Mammary epithelial cell (primary cell): ENCODE measurements around the gene AMMECR1L.

Experiments
- EZH2 ChIP-seq: IDR thresholded peaks from 2 replicates; pipeline ENCODE4 v1.6.1; 2012; ENCODE audit warnings: low read length, inconsistent platforms, borderline replicate concordance
- TF ChIP-seq, protein P1 (sequence below), 2 donors: IDR thresholded peaks in 1 of 2; conservative IDR thresholded peaks in 1 of 2; 2 replicates each; pipeline ENCODE4 v1.5.1; 2011 to 2012; ENCODE audit warnings: inconsistent platforms in 2 of 2, low read length in 2 of 2, mild to moderate bottlenecking in 2 of 2, control low read depth in 1 of 2, low read depth in 1 of 2; ENCODE audit not compliant: insufficient read depth in 1 of 2; ENCODE audit errors: extremely low read depth in 1 of 2

- TF ChIP-seq EZH2, result no peak
- TF ChIP-seq, protein P1, sequence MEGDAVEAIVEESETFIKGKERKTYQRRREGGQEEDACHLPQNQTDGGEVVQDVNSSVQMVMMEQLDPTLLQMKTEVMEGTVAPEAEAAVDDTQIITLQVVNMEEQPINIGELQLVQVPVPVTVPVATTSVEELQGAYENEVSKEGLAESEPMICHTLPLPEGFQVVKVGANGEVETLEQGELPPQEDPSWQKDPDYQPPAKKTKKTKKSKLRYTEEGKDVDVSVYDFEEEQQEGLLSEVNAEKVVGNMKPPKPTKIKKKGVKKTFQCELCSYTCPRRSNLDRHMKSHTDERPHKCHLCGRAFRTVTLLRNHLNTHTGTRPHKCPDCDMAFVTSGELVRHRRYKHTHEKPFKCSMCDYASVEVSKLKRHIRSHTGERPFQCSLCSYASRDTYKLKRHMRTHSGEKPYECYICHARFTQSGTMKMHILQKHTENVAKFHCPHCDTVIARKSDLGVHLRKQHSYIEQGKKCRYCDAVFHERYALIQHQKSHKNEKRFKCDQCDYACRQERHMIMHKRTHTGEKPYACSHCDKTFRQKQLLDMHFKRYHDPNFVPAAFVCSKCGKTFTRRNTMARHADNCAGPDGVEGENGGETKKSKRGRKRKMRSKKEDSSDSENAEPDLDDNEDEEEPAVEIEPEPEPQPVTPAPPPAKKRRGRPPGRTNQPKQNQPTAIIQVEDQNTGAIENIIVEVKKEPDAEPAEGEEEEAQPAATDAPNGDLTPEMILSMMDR (conservative IDR thresholded peaks at IDR 0.05 in 1 of 2, IDR thresholded peaks at IDR 0.05 in 1 of 2; ENCODE audit: extremely low read depth in 1 of 2, insufficient read depth in 1 of 2, low read depth in 1 of 2, low read length in 2 of 2), result no peak
These were observed 3.0 kb upstream of the AMMECR1L start for GRCh38 chr2:127888772-127889171.
